ENCODE results near the gene ADH1C. TPM values are rescaled to one million over a fixed set of nuclear protein-coding genes. Genes with fewer than 3 reads are reported as not detected.

Gene ADH1C
- total RNA-seq, 4 donors from 2014 or later = 0.36 to 1.6 (median 0.64) TPM; not detected in 1

DNA sequence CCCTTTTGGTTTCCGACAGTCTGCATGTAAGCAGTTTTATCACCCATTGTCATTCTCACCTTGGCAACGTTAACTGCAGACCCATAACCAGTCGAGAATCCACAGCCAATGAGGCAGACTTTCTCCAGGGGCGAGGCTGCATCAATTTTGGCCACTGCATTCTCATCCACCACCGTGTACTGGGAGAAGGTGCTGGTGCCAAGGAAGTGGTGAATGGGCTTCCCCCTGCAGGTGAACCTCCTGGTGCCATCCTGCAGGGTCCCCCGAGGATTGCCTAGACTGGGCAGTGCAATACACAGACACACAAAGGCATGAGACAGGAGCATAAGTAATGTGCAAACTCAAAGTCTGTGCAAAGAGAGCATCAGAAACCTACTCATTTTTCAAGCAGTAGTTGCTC is 36.7 kb downstream of the ADH1C start:
- H3K9me3 ChIP-seq = no peaks in the 10 kb centered on the region
- H3K4me1 ChIP-seq = no peaks in the 10 kb centered on the region
- 70% methylated on average over 6 of the region's 6 CpGs for WGBS
- no peak overlapping the region for H3K4me3 ChIP-seq
- no peak overlapping the region for H3K27ac ChIP-seq
- no peak for DNase-seq (ENCODE audit: low spot score in 2 of 2)
- no peaks in the 10 kb centered on the region for H3K27me3 ChIP-seq
- TF ChIP-seq EP300 (IDR thresholded peaks at IDR 0.05) = no peak
- TF ChIP-seq POLR2AphosphoS5 (IDR thresholded peaks at IDR 0.05) = no peak
- no peak for TF ChIP-seq POLR2A (IDR thresholded peaks at IDR 0.05)
- peaks cover 5% of the 10 kb centered on the region for H3K36me3 ChIP-seq

DNA sequence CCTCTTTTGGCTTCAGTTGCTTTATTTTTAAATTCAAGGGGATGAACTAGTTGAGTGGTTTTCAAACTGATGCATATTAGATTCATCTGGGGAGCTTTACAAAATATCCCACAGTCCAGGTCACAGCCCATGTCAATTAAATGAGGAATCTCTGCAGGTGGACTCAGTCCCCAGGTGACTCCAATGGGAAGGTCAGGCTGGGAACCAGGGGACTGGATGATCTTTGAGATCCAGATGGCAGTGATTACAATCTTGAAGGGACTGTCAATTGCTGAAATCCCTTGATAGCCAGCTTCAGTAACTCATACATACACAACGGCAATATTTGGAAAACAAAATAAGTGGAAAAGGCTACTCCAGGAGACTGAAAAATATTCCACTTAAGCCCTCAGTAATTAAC is 38.3 kb downstream of the ADH1C start:
- no peak for DNase-seq (ENCODE audit: low spot score in 2 of 2)
- Histone ChIP-seq H3K4me1 (no peaks in the 10 kb centered on the region), H3K9me3 (no peaks in the 10 kb centered on the region), H3K4me3 (no peak overlapping the region), H3K27me3 (no peaks in the 10 kb centered on the region), H3K36me3 (peaks cover 5% of the 10 kb centered on the region), H3K27ac (no peak overlapping the region)
- 80% methylated on average over 1 of the region's 1 CpG for WGBS
- TF ChIP-seq POLR2AphosphoS5 (IDR thresholded peaks at IDR 0.05) (no peak), EP300 (IDR thresholded peaks at IDR 0.05) (no peak)

GRCh38 chr4:99310389-99310788 is 42.2 kb downstream of the ADH1C start:
- H3K27me3 ChIP-seq = no peaks in the 10 kb centered on the region
- no peaks in the 10 kb centered on the region for H3K4me1 ChIP-seq
- no peaks in the 10 kb centered on the region for H3K36me3 ChIP-seq
- H3K27ac ChIP-seq = no peak overlapping the region
- 76% methylated on average over 2 of the region's 2 CpGs for WGBS
- DNase-seq (ENCODE audit: low spot score in 2 of 2) = no peak
- no peak overlapping the region for H3K4me3 ChIP-seq
- H3K9me3 ChIP-seq = no peaks in the 10 kb centered on the region
- TF ChIP-seq POLR2A (IDR thresholded peaks at IDR 0.05) (no peak), POLR2AphosphoS5 (IDR thresholded peaks at IDR 0.05) (no peak), EP300 (IDR thresholded peaks at IDR 0.05) (no peak)
- TF ChIP-seq, protein P1, sequence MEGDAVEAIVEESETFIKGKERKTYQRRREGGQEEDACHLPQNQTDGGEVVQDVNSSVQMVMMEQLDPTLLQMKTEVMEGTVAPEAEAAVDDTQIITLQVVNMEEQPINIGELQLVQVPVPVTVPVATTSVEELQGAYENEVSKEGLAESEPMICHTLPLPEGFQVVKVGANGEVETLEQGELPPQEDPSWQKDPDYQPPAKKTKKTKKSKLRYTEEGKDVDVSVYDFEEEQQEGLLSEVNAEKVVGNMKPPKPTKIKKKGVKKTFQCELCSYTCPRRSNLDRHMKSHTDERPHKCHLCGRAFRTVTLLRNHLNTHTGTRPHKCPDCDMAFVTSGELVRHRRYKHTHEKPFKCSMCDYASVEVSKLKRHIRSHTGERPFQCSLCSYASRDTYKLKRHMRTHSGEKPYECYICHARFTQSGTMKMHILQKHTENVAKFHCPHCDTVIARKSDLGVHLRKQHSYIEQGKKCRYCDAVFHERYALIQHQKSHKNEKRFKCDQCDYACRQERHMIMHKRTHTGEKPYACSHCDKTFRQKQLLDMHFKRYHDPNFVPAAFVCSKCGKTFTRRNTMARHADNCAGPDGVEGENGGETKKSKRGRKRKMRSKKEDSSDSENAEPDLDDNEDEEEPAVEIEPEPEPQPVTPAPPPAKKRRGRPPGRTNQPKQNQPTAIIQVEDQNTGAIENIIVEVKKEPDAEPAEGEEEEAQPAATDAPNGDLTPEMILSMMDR (IDR thresholded peaks at IDR 0.05) = no peak

- H3K4me1 ChIP-seq = peaks cover 5% of the 10 kb centered on the region
- no peaks in the 10 kb centered on the region for H3K27me3 ChIP-seq
- H3K27ac ChIP-seq = no peak overlapping the region
- no peaks in the 10 kb centered on the region for H3K36me3 ChIP-seq
- WGBS = 89% methylated on average over 11 of the region's 11 CpGs
- TF ChIP-seq POLR2AphosphoS5 (IDR thresholded peaks at IDR 0.05) (no peak), EP300 (IDR thresholded peaks at IDR 0.05) (no peak), POLR2A (IDR thresholded peaks at IDR 0.05) (no peak)
- TF ChIP-seq, protein P1 (IDR thresholded peaks at IDR 0.05) = no peak
- no peak overlapping the region for H3K4me3 ChIP-seq
- DNase-seq (ENCODE audit: low spot score in 2 of 2) = no peak
- H3K9me3 ChIP-seq = no peaks in the 10 kb centered on the region
Measured at GRCh38 chr4:99305638-99306400, 46.7 kb downstream of the ADH1C start.

GRCh38 chr4:99301376-99302164 is 51.0 kb downstream of the ADH1C start:
- H3K4me1 ChIP-seq = peaks cover 8% of the 10 kb centered on the region
- TF ChIP-seq POLR2AphosphoS5 (IDR thresholded peaks at IDR 0.05) (no peak), POLR2A (IDR thresholded peaks at IDR 0.05) (no peak), EP300 (IDR thresholded peaks at IDR 0.05) (no peak)
- TF ChIP-seq, protein P1 (IDR thresholded peaks at IDR 0.05) = no peak
- WGBS = 74% methylated on average over 7 of the region's 7 CpGs
- no peaks in the 10 kb centered on the region for H3K9me3 ChIP-seq
- no peaks in the 10 kb centered on the region for H3K27me3 ChIP-seq
- no peak overlapping the region for H3K4me3 ChIP-seq
- no peaks in the 10 kb centered on the region for H3K36me3 ChIP-seq
- peak overlapping the region; percentile 59 for H3K27ac ChIP-seq
- DNase-seq (ENCODE audit: low spot score in 2 of 2) = no peak

- peak in 2 of 3 donors; percentile 40 to 75 for TF ChIP-seq POLR2AphosphoS5 (IDR thresholded peaks at IDR 0.05)
- no peak for TF ChIP-seq EP300 (IDR thresholded peaks at IDR 0.05)
- DNase-seq (ENCODE audit: low spot score in 2 of 2) = peak; percentile 89 to 94
- Histone ChIP-seq H3K4me3 (no peak overlapping the region), H3K9me3 (no peaks in the 10 kb centered on the region), H3K27ac (peak overlapping the region; percentile 7), H3K36me3 (no peaks in the 10 kb centered on the region), H3K27me3 (no peaks in the 10 kb centered on the region), H3K4me1 (peaks cover 8% of the 10 kb centered on the region)
- WGBS = 21% methylated on average over 4 of the region's 4 CpGs
Measured at GRCh38 chr4:99300934-99301333, 51.6 kb downstream of the ADH1C start.
